SIG-M5 (cell line): Measurements from ENCODE around the gene ELL2.

Experiments used
- DNase-seq: peaks from one replicate; lab custom pipeline; 2025; lab: John Stamatoyannopoulos, UW

The ELL2 gene

GRCh38 chr5:95961617-95962474, at the start of gene ELL2:
Gene ELL2 (minus strand): TSS chr5:95961851. CDS start chr5:95961721, 130 bp downstream.
- peak; percentile 81 for DNase-seq

GRCh38 chr5:96008987-96009647, 47.5 kb upstream of the ELL2 start:
- no peak for DNase-seq

- no peak for DNase-seq
Measured at GRCh38 chr5:96008487-96008886, 46.8 kb upstream of the ELL2 start.

- DNase-seq: no peak
Measured at GRCh38 chr5:96007051-96007450, 45.4 kb upstream of the ELL2 start.

- DNase-seq: no peak
Measured at GRCh38 chr5:96006291-96006690, 44.6 kb upstream of the ELL2 start.

- no peak for DNase-seq
Measured at GRCh38 chr5:96004754-96005153, 43.1 kb upstream of the ELL2 start.

- DNase-seq: no peak
Measured at GRCh38 chr5:96004087-96004486, 42.4 kb upstream of the ELL2 start.

GRCh38 chr5:96001262-96001661, 39.6 kb upstream of the ELL2 start:
- no peak for DNase-seq

- DNase-seq: no peak
Measured at GRCh38 chr5:96000308-96000707, 38.7 kb upstream of the ELL2 start.

- no peak for DNase-seq
Measured at GRCh38 chr5:95996904-95997723, 35.5 kb upstream of the ELL2 start.

GRCh38 chr5:95995962-95996489, 34.4 kb upstream of the ELL2 start:
- DNase-seq: no peak

- no peak for DNase-seq
Measured at GRCh38 chr5:95993776-95994175, 32.1 kb upstream of the ELL2 start.

GRCh38 chr5:95993266-95993665, 31.6 kb upstream of the ELL2 start:
- no peak for DNase-seq

- DNase-seq: no peak
Measured at GRCh38 chr5:95989283-95990048, 27.8 kb upstream of the ELL2 start.

- no peak for DNase-seq
Measured at GRCh38 chr5:95988877-95989276, 27.2 kb upstream of the ELL2 start.

- DNase-seq: no peak
Measured at GRCh38 chr5:95988094-95988493, 26.4 kb upstream of the ELL2 start.

GRCh38 chr5:95986937-95987520, 25.4 kb upstream of the ELL2 start:
- no peak for DNase-seq

GRCh38 chr5:95986001-95986400, 24.4 kb upstream of the ELL2 start:
- DNase-seq: no peak

- no peak for DNase-seq
Measured at GRCh38 chr5:95985249-95985648, 23.6 kb upstream of the ELL2 start.

GRCh38 chr5:95984287-95984938, 22.8 kb upstream of the ELL2 start:
- no peak for DNase-seq

- no peak for DNase-seq
Measured at GRCh38 chr5:95983509-95983908, 21.9 kb upstream of the ELL2 start.
